Middle frontal gyrus (tissue), 1 donor: Measurements from ENCODE around the gene FGR.

Experiments
- DNase-seq: peaks from one replicate; pipeline ENCODE4 v3.0.0-alpha.2; 2015; ENCODE audit warnings: low spot score; ENCODE audit errors: extremely low spot score

FGR gene

DNA sequence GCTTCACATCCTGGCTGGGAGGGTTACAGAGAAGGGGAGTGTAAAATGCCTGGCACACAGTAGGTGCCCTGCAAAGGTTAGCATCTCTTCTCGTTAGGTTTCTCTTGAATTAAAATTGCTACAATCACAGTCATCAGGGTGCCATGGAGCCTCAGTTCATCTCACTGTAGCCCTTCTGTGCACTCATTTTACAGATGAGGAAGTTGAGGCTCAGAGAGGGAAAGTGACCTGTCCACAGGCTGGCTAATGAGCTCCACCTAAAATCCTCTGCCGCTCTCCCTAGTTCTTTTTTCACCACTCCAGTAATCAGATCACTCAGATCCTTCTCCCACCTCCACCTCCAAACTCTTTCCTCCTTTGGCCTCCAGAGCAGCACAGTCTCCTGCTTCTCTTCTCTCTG, 17.6 kb downstream of the FGR start:
- DNase-seq, result no peak

DNA sequence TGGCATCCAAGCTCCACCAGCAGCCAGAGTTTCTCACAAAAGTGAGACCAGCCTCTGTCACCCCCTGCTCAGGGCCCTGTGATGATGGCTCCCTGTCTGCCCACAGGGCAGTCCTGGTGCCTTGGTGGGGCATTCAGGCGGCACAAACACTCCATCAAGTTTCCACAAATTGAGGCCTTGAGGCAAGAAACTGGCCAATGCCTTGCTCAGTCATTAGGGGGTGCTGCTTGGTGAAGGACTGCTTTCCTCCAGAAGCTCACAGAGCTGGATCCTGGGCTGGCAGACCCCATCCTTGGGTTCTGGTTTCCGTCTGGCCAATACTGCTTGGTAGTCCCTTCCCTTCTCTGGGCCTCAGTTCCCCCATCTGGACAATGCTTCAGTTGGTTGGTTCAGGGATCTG, 18.5 kb downstream of the FGR start:
- DNase-seq, result no peak

DNA sequence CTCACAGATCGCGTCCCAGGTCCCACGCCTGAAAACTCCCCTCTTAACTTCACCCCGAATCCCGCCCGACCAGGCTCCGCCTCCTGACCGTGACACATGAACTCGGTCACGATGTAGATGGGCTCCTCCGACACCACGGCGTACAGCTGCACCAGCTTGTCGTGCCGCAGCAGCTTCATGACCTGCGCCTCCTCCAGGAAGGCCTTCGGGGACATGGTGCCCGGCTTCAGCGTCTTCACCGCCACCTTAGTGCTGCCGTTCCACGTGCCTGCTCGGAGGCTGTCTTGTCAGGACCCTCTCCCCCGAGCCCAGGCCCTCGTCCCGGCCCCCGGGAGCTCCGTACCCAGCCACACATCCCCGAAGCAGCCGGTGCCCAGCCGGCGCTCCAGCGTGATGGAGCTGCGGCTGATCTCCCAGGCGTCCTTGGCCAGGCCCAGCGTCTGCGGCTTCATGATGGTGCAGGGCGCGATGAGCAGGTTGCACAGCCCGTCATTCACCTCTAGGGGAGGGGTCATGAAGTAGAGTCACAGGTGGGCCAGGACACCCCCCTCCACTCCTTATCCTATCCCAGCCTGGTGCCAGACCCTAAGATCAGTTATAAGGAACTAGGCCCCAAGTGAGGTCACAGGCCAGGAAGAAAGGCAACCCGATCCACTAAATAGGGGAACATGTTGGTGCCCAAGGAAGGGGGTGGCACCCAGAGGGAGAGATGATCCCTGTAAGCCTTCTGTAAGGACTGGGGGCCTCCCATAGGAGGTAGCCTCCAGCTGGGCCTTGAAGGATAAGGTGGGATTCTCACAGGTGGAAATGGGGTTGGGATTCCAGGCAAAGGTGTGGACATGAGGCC, 19.4 kb downstream of the FGR start:
- no peak for DNase-seq

DNA sequence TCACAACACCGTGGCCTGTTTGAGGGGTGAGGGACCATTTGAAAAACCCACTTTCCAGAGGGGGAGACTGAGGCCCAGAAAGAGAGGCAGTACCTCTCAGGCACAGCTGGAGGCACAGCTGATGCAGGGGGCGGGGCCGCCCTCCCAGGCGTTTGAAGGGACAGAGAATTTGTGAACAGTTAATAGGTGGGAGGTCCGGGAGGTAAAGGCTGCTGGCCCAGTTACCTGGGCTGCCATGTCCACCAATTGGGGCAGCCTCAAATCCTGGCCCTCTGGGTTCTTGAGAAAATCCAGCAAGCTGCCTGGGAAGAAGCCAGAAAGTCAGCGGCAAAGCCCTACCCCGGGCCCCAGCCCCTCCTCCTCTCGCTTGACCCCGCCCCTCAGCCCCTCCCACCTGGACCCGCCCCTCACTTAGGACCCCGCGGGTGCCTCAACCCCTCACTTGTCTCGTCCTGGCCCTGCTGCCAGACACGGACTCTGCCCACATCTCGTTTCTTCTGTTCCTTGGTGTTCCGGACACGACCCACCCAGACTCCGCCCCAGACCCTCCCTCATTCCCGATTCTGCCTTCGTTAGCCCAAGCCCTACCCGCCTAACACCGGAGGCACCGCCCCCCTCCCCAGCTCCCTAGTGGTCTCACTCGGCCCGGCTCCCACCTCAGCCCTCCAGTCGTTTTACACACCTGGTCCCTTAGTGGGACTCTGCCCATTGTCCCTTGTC, 20.2 kb downstream of the FGR start:
- no peak for DNase-seq

DNA sequence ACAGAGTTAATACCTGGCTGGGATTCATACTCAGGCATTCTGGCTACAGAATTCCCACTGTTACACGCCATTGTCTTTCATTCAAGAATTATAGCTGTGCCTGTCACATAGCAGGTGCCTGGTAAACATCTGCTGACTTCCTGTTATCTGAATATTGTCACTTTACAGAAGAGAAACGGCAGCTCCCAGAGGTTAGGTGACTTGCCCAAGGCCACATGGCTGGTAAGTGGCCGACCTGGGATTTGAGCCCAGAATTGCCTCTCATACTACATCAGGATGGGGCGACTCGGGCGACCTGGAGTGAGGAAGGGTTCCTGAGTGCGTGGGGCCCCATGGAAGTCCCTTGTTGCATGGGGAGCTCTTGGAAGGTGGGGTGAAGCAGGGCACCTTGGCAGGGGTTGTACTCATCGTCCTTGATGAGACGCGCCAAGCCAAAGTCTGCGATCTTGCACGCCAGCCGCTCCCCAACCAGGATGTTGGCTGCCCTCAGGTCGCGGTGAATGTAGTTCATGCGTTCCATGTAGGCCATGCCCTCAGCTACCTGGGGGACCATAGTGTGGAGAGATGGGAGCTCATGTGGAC, 20.9 kb downstream of the FGR start:
- no peak for DNase-seq

DNA sequence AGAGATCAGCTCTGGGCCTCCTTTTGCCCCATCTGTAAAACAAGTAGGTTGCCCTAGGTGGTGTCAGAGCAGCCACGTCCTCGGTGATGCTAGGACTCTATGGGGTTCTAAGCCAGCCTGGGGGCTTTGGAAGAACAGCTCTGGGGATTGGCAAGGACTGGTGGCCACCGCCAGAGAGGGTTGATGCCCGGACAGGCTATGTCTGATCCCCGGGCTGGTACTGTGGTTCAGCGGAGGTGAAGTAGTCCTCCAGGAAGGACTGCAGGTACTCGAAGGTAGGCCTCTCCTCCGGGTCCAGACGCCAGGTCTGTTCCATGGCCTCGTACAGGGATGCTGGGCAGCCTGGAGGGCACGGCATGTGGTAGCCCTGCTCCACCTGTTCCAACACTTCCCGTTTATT, 22.3 kb downstream of the FGR start:
- no peak for DNase-seq

DNA sequence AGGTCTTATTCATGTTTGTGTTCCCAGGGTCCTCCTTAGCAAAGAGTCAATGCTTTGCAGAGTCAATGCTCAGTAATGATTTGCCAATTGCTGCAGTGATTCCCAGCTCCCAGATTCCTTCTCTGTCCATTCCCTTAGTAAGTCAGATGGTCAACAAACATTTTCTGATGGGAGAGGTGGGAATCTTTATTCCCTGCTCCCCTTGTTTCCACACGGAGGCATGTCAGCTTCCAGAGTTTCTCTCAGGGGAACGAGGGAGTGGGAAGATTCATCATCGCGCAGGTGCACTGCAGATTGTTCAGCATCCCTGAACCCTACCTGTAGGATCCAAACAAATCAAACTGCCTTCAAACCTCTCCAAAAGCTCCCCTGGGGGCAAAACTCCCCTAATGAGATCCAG, 23.5 kb downstream of the FGR start:
- no peak for DNase-seq

DNA sequence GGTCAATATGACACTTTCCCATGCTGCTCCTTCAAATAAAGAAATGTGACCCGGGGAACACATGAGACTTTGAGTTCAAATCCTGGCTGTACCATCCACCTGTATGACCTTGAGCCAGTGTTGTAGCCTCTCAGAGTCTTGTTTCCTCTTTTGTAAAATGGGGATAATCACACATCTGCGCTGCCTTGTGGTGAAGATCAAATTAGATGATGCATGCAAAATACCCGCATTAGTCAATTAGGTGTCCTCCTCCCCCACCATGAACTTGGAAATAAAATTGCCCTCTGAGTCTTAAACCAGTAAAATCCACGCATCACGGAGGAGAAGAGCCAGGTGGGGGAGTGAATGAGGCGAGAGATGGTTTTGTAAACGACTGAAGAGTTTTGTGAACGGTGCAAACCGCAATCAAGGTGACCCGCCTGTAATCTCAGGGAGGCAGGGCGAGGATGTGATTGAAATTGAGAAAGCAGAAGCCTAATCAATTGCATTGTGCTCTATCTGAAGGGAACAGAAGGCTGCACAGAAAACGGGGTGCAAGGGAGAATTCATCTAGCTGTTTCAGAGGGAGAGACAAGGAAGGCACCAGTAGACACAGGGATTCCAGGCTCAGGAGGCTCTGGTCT, 25.3 kb downstream of the FGR start:
- DNase-seq, result no peak

DNA sequence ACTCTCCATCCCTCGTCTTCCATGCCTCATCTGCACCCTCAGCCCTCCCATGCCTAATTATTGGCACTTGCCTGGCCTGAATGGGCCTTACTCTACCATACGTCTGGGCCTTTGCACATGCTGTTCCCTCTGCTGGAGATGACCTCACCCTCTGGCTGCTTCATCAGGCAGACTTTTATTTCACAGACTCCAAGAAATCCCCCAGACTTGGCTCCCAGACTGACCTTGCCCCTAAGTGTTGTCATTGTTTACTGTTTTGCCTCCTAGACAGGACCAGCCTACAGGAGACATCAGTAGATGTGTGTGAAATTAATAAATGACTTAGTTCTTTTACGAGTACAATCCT, 25.8 kb downstream of the FGR start:
- DNase-seq, result no peak

DNA sequence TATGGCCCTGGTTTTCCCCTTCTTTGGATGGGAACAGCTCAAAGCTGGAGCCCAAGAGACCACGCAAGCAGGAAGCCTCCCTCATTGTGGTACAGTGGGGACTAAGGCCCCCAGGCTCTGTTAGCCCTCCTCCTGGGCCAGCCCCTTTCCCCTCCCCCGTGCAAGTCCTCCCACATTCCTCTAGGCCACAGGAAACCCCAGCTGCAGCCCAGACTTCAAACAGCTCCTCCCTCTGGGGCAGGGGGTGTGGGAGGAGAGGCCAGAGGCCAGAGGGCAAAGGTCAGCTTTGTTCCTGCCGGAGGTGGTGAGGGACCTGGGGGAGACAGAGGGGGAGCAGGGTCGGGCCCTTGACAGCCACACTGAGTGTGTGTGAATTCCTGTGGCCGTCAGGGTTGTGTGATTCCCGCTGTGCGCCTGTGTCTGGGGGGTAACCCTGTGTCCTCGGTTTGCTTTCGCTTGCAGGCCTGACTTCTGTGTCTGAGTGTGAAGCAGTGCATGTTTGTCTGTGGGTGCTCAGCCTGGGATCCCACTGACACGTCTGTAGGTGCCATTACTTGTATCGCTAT, 27.7 kb downstream of the FGR start:
- DNase-seq, result no peak

DNA sequence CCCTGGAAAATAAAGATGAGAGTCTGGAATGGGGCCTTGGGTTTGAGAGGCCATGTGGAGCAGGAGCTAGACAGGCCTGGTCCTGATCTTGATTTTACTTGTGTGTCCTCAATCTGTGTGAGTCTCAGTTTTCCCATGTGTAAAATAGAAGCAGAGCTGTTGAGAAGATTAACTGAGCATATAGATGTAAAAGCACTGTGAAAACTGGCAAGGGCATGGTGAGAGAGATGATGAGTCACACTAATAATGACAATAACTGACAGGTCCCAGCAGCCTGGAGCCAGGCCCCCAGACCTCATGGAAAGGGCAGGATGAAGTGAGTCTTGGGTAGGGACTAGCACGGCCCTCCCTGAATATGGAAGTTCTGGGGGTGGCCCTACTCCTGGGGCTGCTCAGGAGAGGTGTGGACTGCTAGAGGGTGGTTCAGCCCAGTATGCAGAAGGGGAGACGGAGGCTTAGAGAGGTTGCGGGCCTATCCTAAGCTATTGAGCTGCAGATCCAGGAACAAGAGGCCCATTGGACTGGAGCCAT, 28.2 kb downstream of the FGR start:
- no peak for DNase-seq

DNA sequence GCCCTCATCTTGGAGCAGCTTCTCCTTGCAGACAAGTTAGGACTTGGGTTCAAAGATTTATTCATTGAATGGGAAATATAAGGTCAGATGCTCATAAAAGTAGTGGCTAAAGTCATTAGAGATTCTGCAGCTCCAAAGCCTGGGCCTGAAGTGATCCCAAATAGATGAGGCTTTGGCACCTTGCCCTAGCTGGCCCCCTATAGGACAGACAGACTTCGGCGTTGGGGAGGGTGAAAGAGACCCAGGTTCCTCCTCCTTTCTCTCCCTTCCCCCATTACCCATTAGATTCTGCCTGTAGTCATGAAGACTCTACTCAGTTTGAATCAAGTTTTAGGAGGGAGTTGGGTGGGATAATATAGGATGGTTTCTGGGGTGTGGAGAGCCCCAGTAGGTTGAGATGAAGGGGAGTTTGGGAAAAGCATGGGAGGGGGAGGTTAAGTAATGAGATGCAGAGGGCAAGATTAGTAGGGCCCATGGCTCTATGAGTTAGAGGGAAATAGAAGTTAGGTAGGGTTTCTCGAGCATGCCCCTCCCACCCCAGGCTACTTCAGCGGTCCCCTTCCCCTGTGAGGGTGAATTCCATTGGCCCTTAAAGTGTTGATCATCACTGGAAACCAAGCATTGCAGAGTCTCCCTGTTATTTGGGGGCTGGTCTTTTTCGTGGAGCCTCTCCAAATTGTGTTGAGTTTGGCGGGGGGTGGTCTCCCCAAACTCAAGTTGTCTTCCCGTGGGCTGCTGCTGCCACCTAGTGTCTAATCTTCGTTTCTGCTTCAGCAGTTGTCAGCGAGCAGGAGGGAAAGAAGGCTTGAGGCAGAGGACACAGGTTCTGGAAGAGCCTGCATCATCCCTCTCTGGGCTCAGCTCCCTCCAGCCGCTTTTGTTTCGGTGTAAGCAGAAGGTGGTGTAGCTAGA, 28.9 kb downstream of the FGR start:
- peak; percentile 56 for DNase-seq

DNA sequence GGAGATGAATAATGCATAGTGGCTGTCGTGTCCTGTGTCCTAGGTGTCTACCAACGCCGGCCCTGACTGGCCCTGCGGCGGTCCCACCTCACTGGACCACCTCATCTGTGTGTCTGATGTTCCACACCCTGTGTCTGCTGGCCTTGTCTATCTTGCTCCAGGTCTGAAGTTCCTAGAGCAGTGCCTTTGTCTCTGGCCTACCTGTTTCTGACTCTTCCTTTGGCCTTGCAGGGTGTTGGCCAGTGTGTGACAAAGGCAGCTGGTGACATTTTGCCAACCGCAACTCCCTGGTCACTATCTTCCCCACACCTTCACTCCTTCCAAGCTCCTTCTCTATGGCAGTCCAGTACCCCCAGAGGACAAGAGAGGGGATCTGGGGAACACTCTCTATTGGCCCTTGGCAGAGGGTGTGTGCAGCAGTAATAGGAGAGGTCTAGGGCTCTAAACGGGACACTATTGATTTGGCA, 29.7 kb downstream of the FGR start:
- DNase-seq, result no peak

DNA sequence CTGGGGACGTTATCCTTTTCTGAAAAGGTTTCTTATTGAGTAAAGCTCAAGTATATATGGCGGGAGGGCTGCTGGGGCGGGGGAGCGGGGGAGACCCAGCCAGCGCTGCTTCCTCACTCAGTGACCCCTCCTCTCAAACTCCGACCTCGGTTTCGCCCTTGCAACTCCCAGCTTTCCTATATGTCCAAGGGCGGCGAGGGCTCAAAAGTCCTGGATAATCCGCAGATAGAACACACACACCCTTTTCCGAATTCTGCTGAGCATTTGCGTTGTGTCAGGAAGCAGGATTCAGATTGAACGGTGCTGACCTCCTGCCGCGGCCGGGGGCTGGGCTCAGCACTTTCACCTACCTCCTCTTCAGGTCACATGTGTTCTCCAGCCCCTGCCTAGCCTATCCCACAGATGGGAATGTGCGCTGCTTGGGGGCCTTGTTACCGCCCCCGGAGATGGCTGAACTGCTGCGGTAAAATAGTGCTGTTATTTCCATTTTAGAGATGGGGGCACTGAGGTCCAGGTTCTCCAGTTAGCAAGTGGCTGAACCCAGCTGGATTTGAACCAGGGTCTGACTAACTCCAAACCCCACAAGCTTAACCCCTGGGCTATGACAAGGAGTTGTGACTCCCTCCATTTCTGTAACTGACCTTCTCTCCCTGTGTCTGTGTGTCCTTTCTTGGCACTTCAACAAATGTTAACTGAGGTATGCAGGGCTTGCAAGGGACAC, 30.2 kb downstream of the FGR start:
- DNase-seq, result no peak

DNA sequence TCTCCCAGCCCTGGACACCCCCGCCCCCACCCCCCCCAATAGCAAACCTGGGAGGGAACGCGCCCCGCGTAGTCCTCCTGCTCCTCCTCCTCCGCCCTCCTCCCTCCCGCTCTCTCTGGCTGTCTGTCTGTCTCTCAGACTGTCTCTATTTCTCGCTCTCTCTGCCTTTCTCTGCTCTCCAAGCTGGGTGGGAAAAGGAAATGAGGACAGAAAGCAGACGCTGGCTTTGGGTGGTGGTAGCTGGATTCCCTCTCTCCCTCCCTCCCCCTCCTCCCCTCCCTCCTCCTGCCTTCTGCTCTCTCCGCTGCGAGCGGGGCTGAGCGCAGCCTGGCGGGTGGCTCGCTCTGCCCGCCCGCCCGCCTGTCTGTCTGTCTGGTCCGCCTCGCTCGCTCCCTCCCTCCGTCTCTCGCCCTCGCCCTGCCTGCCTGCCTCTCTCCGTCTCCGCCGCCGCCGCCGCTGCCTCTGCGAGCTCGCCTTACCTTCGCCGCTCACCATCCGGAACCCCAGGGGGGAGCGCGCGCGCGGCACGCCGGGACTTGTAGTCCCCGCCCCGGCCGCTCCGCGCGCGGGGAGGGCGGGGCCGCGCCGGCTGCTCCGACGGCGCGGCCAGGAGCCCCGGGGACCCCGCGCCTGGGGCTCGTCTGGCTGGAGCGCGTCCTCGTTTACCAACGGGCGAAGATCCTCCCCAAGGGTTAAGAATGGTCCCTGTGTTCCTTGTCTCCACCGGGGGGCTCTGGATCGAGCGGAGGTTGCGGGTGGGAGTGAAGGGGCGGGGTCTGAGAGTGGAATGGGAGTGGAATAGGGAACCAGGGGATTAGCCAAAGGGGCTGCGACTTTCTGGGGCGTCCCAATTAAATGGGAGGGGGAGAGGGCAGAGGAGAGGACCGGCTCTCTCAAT, 31.1 kb downstream of the FGR start, which contains the start of gene AHDC1:
Gene AHDC1, minus strand, starts transcription at position 464 of the 898 bp plus-strand sequence. CDS start 52,029 bp downstream, outside the sequence.
- DNase-seq, result peak; percentile 65

DNA sequence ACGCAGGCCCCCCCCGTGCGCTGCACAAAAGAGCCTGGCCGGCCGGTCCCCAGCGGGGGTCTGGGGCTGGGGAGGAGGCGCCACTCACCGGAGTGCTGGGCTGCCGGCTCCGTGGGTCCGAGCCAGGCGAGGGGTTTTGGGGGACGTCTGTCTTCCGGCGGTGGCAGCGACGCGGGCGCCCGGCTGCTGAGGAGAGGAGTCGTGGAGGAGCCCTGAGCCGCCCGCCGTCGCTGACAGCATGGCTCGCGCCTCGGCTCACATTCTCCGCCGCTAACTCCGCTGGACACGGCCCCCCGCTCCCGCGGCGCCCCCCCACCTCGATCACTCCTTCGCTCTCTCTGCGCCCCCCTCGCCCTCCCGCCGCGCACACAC, 31.7 kb downstream of the FGR start:
- no peak for DNase-seq

DNA sequence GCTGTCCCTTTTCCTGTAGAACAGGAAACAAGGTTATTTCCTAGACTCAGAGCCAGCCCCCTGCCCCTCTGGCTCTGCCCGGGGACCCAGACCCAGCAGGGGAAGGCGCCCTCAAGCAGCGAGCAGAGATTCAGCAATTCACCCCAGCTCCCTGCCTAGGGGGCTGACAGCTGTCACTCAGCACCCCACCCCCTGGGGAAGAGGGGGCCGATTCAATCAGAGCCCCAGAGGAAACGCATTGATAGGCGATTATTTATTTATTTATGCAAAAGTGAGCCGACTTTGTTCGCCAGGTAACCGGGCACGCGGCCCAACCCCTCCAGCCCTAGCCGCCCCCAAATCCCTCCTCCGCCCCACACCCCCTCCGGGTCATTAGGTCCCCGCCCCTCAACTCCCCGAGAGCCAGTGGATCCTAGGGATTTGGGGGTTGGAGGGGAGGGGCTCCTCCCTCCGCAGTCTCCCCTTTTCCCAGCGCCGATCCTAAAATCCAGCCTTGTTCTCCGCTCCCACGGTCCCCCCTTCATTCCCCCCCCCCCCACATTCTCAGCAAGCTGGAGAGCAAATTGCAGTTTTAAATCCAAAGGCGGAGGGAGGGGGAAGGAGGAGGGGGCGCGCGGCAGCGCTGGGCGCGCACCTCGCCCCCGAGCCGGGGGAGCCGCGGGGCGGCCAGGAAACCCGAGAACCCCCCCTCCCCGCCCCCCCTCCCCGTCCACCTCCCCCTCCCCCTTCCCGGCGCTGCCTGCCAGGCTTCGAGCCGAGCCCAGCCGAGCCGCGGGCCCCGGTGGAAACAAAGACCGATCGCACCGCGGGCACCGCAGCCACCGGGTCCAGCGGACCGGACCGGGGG, 32.3 kb downstream of the FGR start:
- DNase-seq, result no peak
